Hepatocyte (in vitro differentiated cells): Measurements from ENCODE around the gene PAM.

ENCODE experiments used
- EZH2 ChIP-seq: fragments of 200-600 bp; sonication (generic); IDR thresholded peaks from 2 replicates; pipeline ENCODE4 v1.6.1; 2016; ENCODE audit warnings: antibody characterized with exemption, mild to moderate bottlenecking, borderline replicate concordance
- EZH2phosphoT487 ChIP-seq: fragments of 200-600 bp; sonication (generic); IDR thresholded peaks from one replicate; pipeline ENCODE4 v1.6.1; 2018; ENCODE audit warnings: antibody characterized with exemption, mild to moderate bottlenecking, low read depth, moderate library complexity; ENCODE audit not compliant: unreplicated experiment, severe bottlenecking

- no peak for TF ChIP-seq EZH2phosphoT487
- no peak for TF ChIP-seq EZH2
Measured at GRCh38 chr5:102986074-102986473, 231.0 kb downstream of the PAM start.
